DND-41 (cell line): ENCODE measurements around the gene SPDL1.

Source experiments
- ATAC-seq: fragments of 200-7000 bp; cut with Tn5 transposase; 3 replicates; pipeline ENCODE4 v1.9.1; 2021; ENCODE audit warnings: low read depth; ENCODE audit not compliant: insufficient read depth
- DNase-seq: peaks from one replicate; pipeline ENCODE4 v3.0.0-alpha.2; 2020
- H2AFZ ChIP-seq: 2 replicates; pipeline ENCODE4 v1.6.0; 2012; ENCODE audit warnings: low read depth, low read length
- H3K27ac ChIP-seq: 2 replicates; pipeline ENCODE4 v1.5.1; 2012; ENCODE audit warnings: low read length, inconsistent platforms
- H3K27me3 ChIP-seq: fragments of 200-600 bp; sonication (generic); 2 replicates; pipeline ENCODE4 v1.6.0; 2012; ENCODE audit warnings: low read length, mild to moderate bottlenecking, inconsistent platforms; ENCODE audit not compliant: insufficient read depth, poor library complexity
- H3K36me3 ChIP-seq: 2 replicates; pipeline ENCODE4 v1.5.1; 2012; ENCODE audit warnings: low read length, inconsistent platforms; ENCODE audit not compliant: insufficient read depth
- H3K4me1 ChIP-seq: 2 replicates; pipeline ENCODE4 v1.5.1; 2012; ENCODE audit warnings: mild to moderate bottlenecking, low read length; ENCODE audit not compliant: insufficient read depth
- H3K4me2 ChIP-seq: 2 replicates; pipeline ENCODE4 v1.6.0; 2012; ENCODE audit warnings: mild to moderate bottlenecking, moderate library complexity, low read length, inconsistent platforms; ENCODE audit not compliant: insufficient read depth
- H3K4me3 ChIP-seq, 2 experiments: fragments of 200-600 bp in 1 of 2; shearing (Covaris generic) in 1 of 2; 2 replicates each; pipeline ENCODE4 v1.5.1; 2012 to 2016; ENCODE audit warnings: inconsistent platforms in 2 of 2, low read length in 2 of 2, mild to moderate bottlenecking in 2 of 2, low read depth in 1 of 2, moderate library complexity in 1 of 2
- H3K79me2 ChIP-seq: 2 replicates; pipeline ENCODE4 v1.6.0; 2012; ENCODE audit warnings: low read length, inconsistent platforms; ENCODE audit not compliant: insufficient read depth
- H3K9ac ChIP-seq: 2 replicates; pipeline ENCODE4 v1.6.0; 2012; ENCODE audit warnings: low read depth, mild to moderate bottlenecking, inconsistent platforms, low read length, moderate library complexity
- H3K9me3 ChIP-seq: 2 replicates; pipeline ENCODE4 v1.5.1; 2012; ENCODE audit warnings: low read length, moderate library complexity, mild to moderate bottlenecking, inconsistent platforms; ENCODE audit not compliant: insufficient read depth, severe bottlenecking
- H4K20me1 ChIP-seq: 2 replicates; pipeline ENCODE4 v1.6.0; 2012; ENCODE audit warnings: low read length; ENCODE audit not compliant: insufficient read depth
- EZH2 ChIP-seq: IDR thresholded peaks from 3 replicates; pipeline ENCODE4 v1.6.1; 2012; ENCODE audit warnings: borderline replicate concordance, low read depth, mild to moderate bottlenecking, moderate library complexity, low read length, inconsistent platforms; ENCODE audit not compliant: severe bottlenecking
- TF ChIP-seq, protein P1 (sequence below): IDR thresholded peaks from 2 replicates; pipeline ENCODE4 v1.5.1; 2012; ENCODE audit warnings: borderline replicate concordance, low read length, moderate library complexity, mild to moderate bottlenecking; ENCODE audit not compliant: poor library complexity, severe bottlenecking; ENCODE audit errors: extremely low read depth

Gene SPDL1

DNA sequence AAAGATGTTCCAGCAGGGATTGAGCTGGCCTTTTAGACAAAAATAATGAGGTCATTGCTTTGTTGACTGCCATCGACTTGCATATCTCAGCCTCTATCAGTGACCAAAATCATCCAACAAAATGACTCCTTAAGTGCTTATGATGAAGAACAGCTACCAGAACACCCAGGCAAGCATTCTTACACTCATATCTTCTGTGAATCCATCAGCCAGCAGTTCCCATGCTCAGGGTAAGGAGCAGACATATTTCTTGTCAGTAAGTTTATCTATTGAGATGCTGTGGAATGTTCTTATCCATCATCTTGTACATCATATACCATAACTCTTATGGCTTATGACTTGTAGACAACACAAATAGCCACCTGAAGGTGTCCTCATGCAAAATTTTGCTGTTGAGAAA is 20.2 kb upstream of the SPDL1 start:
- Histone ChIP-seq H3K4me2 (no peak overlapping the region), H2AFZ (no peak overlapping the region), H3K79me2 (no peaks in the 10 kb centered on the region), H3K36me3 (no peaks in the 10 kb centered on the region), H3K9me3 (no peaks in the 10 kb centered on the region), H3K4me1 (no peaks in the 10 kb centered on the region), H4K20me1 (no peaks in the 10 kb centered on the region), H3K27ac (no peak overlapping the region), H3K9ac (no peak overlapping the region), H3K4me3 (no peak overlapping the region), H3K27me3 (peaks cover 13% of the 10 kb centered on the region)
- no peak for TF ChIP-seq EZH2
- TF ChIP-seq, protein P1, sequence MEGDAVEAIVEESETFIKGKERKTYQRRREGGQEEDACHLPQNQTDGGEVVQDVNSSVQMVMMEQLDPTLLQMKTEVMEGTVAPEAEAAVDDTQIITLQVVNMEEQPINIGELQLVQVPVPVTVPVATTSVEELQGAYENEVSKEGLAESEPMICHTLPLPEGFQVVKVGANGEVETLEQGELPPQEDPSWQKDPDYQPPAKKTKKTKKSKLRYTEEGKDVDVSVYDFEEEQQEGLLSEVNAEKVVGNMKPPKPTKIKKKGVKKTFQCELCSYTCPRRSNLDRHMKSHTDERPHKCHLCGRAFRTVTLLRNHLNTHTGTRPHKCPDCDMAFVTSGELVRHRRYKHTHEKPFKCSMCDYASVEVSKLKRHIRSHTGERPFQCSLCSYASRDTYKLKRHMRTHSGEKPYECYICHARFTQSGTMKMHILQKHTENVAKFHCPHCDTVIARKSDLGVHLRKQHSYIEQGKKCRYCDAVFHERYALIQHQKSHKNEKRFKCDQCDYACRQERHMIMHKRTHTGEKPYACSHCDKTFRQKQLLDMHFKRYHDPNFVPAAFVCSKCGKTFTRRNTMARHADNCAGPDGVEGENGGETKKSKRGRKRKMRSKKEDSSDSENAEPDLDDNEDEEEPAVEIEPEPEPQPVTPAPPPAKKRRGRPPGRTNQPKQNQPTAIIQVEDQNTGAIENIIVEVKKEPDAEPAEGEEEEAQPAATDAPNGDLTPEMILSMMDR, result no peak
- DNase-seq (no peak), ATAC-seq (no peak)

DNA sequence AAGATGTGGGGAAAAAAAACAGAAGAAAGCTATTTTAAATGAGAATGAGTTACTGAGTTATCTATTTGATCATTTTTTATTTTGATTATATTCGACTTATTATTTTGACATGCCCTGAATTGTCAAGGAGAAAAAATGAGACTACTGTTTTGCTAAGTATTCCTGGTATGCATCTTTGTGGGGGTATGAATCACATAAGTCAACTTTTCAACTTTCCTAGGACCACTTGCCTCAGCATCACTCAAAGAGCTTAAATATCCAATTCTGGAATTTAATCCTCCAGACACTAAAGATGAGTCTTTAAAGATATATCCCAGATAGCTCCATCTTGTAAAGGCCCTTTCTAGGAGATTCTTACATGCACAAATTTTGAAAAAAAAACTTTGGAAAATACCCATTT is 17.4 kb upstream of the SPDL1 start:
- Histone ChIP-seq H3K9ac (no peak overlapping the region), H3K36me3 (no peaks in the 10 kb centered on the region), H3K4me1 (no peaks in the 10 kb centered on the region), H3K9me3 (no peaks in the 10 kb centered on the region), H3K27ac (no peak overlapping the region), H2AFZ (no peak overlapping the region), H3K4me3 (no peak overlapping the region), H4K20me1 (no peaks in the 10 kb centered on the region), H3K27me3 (peaks cover 17% of the 10 kb centered on the region), H3K79me2 (no peaks in the 10 kb centered on the region), H3K4me2 (no peak overlapping the region)
- TF ChIP-seq, protein P1, result no peak
- TF ChIP-seq EZH2, result no peak
- ATAC-seq (no peak), DNase-seq (no peak)

DNA sequence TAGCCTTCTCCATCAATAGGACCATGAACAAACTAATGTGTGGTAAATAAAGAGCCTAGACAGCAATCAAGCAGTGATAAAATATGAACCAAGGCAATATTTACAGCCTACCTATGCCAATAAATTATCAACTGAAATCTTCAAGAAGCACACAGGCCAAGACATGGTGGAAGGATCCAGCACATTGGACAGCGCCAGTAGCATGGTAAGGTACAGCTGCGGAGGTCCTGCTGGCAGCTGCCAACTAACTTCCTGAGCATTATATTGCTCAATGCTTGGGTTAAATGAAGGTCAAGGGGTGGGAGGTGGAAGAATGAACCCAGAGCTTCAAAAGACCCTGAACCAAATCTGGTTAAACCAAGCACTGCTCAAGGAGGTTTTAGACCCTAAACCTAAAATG is 16.5 kb upstream of the SPDL1 start:
- Histone ChIP-seq H3K9ac (no peak overlapping the region), H3K9me3 (no peaks in the 10 kb centered on the region), H3K27ac (no peak overlapping the region), H3K36me3 (no peaks in the 10 kb centered on the region), H2AFZ (no peak overlapping the region), H3K79me2 (no peaks in the 10 kb centered on the region), H3K4me3 (no peak overlapping the region), H3K4me1 (no peaks in the 10 kb centered on the region), H4K20me1 (no peaks in the 10 kb centered on the region), H3K4me2 (no peak overlapping the region), H3K27me3 (peaks cover 14% of the 10 kb centered on the region)
- DNase-seq, result peak; percentile 43
- TF ChIP-seq, protein P1, result no peak
- TF ChIP-seq EZH2, result no peak
- ATAC-seq, result peak; percentile 77

DNA sequence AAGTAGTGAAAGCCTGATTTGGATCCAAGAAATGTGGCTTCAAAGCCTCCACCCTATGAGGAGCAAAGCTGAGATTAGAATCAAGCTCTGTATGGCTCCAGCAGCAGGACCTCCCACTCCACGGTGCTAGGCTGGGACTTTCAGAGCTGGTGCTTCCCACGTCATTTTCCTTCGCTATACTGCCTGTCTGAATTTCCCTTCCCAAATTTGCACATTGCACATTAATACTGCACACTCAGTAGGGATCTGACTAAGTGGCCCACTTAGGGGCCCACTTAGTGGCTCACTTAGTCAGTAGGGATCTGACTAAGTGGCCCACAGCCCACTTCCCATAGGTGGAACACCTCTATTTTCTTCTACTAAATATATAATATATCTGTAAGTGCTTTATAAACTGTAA is 14.1 kb upstream of the SPDL1 start:
- no peaks in the 10 kb centered on the region for H3K9me3 ChIP-seq
- H3K4me2 ChIP-seq, result no peak overlapping the region
- no peak overlapping the region for H3K27ac ChIP-seq
- H3K9ac ChIP-seq, result no peak overlapping the region
- peaks cover 16% of the 10 kb centered on the region for H3K27me3 ChIP-seq
- no peaks in the 10 kb centered on the region for H3K36me3 ChIP-seq
- H3K4me1 ChIP-seq, result no peaks in the 10 kb centered on the region
- no peaks in the 10 kb centered on the region for H4K20me1 ChIP-seq
- H3K4me3 ChIP-seq, result no peak overlapping the region
- no peaks in the 10 kb centered on the region for H3K79me2 ChIP-seq
- no peak overlapping the region for H2AFZ ChIP-seq
- DNase-seq (no peak), ATAC-seq (no peak)
- TF ChIP-seq EZH2, result no peak
- TF ChIP-seq, protein P1, result no peak
